SK-N-SH (cell line): Measurements from ENCODE around the gene PSMB11. TPM values are rescaled to one million over a fixed set of nuclear protein-coding genes. Genes with fewer than 3 reads are reported as not detected.

Experiments used
- CTCF ChIA-PET: fragments of 300-600, 350-600 bp; formaldehyde crosslinking; extraction: SDS; loops from one replicate; lab custom pipeline; 2021; lab: Yijun Ruan, JAX
- POLR2A ChIA-PET: fragments of 350-600 bp; sonication (Branson Sonifier 250); formaldehyde crosslinking; extraction: SDS; loops from one replicate; lab custom pipeline; 2020; ENCODE audit warnings: antibody characterized with exemption, inconsistent platforms; lab: Yijun Ruan, JAX
- DNase-seq: peaks from one replicate; pipeline ENCODE4 v3.0.0; 2012
- H2AFZ ChIP-seq: fragments of 200-600 bp; sonication (generic); 2 replicates; pipeline ENCODE4 v1.8.1; 2016; ENCODE audit warnings: antibody characterized with exemption, mild to moderate bottlenecking, low read depth
- H3F3A ChIP-seq: fragments of 200-600 bp; sonication (generic); replicated peaks from 2 replicates; pipeline ENCODE3; 2016; ENCODE audit warnings: antibody characterized with exemption, mild to moderate bottlenecking; ENCODE audit not compliant: insufficient read depth
- H3K27ac ChIP-seq, 2 experiments: fragments of 200-500 bp in 1 of 2; fragments of 200-600 bp in 1 of 2; sonication (Bioruptor generic) in 1 of 2; sonication (generic), shearing (Covaris generic) in 1 of 2; 2 replicates each; pipeline versions ENCODE4 v1.5.1 to v1.6.1; 2014 to 2016; ENCODE audit warnings: low read depth in 2 of 2, inconsistent platforms in 1 of 2, low read length in 1 of 2, mild to moderate bottlenecking in 1 of 2, mixed read lengths in 1 of 2
- H3K27me3 ChIP-seq: fragments of 200-600 bp; sonication (generic), shearing (Covaris generic); 2 replicates; pipeline ENCODE4 v1.6.1; 2016; ENCODE audit warnings: mixed run types; ENCODE audit not compliant: insufficient read depth
- H3K36me3 ChIP-seq, 2 experiments: fragments of 200-500 bp in 1 of 2; fragments of 200-600 bp in 1 of 2; sonication (Bioruptor generic) in 1 of 2; sonication (generic) in 1 of 2; replicated peaks in 1 of 2; 2 replicates each; pipeline versions ENCODE3 to v1.5.1; 2014 to 2016; ENCODE audit warnings: low read length in 1 of 2, mild to moderate bottlenecking in 1 of 2; ENCODE audit not compliant: insufficient read depth in 2 of 2, control insufficient read depth in 1 of 2
- H3K4me1 ChIP-seq, 2 experiments: fragments of 200-500 bp in 1 of 2; fragments of 200-600 bp in 1 of 2; sonication (Bioruptor generic) in 1 of 2; sonication (generic), shearing (Covaris generic) in 1 of 2; 2 replicates each; pipeline versions ENCODE4 v1.5.1 to v1.6.1; 2014 to 2016; ENCODE audit warnings: low read depth in 1 of 2, low read length in 1 of 2, mixed run types in 1 of 2; ENCODE audit not compliant: insufficient read depth in 2 of 2, control insufficient read depth in 1 of 2
- H3K4me2 ChIP-seq: fragments of 200-600 bp; sonication (generic), shearing (Covaris generic); 2 replicates; pipeline ENCODE4 v1.6.1; 2017; ENCODE audit warnings: mixed run types
- H3K4me3 ChIP-seq, 2 experiments: fragments of 200-500 bp in 1 of 2; fragments of 200-600 bp in 1 of 2; sonication (Bioruptor generic) in 1 of 2; sonication (generic), shearing (Covaris generic) in 1 of 2; 2 replicates each; pipeline versions ENCODE4 v1.5.1 to v1.8.1; 2014 to 2016; ENCODE audit warnings: low read depth in 2 of 2, inconsistent platforms in 1 of 2, low read length in 1 of 2, mild to moderate bottlenecking in 1 of 2, mixed read lengths in 1 of 2, moderate library complexity in 1 of 2
- H3K79me2 ChIP-seq: fragments of 200-600 bp; sonication (generic); 2 replicates; pipeline ENCODE4 v1.8.1; 2017; ENCODE audit warnings: mild to moderate bottlenecking; ENCODE audit not compliant: insufficient read depth
- H3K9ac ChIP-seq: fragments of 200-600 bp; sonication (generic); 2 replicates; pipeline ENCODE4 v1.6.1; 2017; ENCODE audit warnings: mixed run types
- H3K9me2 ChIP-seq: fragments of 200-600 bp; sonication (generic); 2 replicates; pipeline ENCODE4 v1.6.1; 2017; ENCODE audit warnings: mixed run types
- H3K9me3 ChIP-seq: fragments of 200-600 bp; sonication (generic); 2 replicates; pipeline ENCODE4 v1.6.1; 2017; ENCODE audit warnings: mixed run types, mild to moderate bottlenecking, moderate library complexity
- H4K20me1 ChIP-seq: fragments of 200-600 bp; sonication (generic); 2 replicates; pipeline ENCODE4 v1.6.1; 2017; ENCODE audit warnings: mild to moderate bottlenecking, mixed run types; ENCODE audit not compliant: insufficient read depth
- CHD2 ChIP-seq: fragments of 150-350 bp; IDR thresholded peaks from 2 replicates; pipeline ENCODE4 v1.6.1; 2018; ENCODE audit warnings: low read length; ENCODE audit not compliant: partially characterized antibody
- CTCF ChIP-seq: fragments of 200-600 bp; sonication (generic); IDR thresholded peaks from 2 replicates; pipeline ENCODE4 v1.6.1; 2017; ENCODE audit warnings: antibody characterized with exemption, mild to moderate bottlenecking, moderate library complexity
- ELF1 ChIP-seq: IDR thresholded peaks from 2 replicates; pipeline ENCODE4 v1.4.0; 2012
- EP300 ChIP-seq, 2 experiments: IDR thresholded peaks; 2 replicates each; pipeline versions ENCODE4 v1.4.0 to v1.6.1; 2012; ENCODE audit warnings: borderline replicate concordance in 1 of 2, low read depth in 1 of 2, low read length in 1 of 2
- EZH2phosphoT487 ChIP-seq: fragments of 200-600 bp; sonication (generic); IDR thresholded peaks from 2 replicates; pipeline ENCODE4 v1.6.1; 2017; ENCODE audit warnings: low read depth, mixed run types, mild to moderate bottlenecking, antibody characterized with exemption, moderate library complexity, borderline replicate concordance
- FOSL2 ChIP-seq: IDR thresholded peaks from 2 replicates; pipeline ENCODE4 v1.4.0; 2012; ENCODE audit warnings: low read depth, mild to moderate bottlenecking, moderate library complexity, borderline replicate concordance
- FOXJ3 ChIP-seq: sonication (generic); formaldehyde crosslinking; IDR thresholded peaks from 2 replicates; pipeline ENCODE4 v1.5.1; 2020; ENCODE audit warnings: mild to moderate bottlenecking, missing genetic modification reagents
- GABPA ChIP-seq: IDR thresholded peaks from 2 replicates; pipeline ENCODE4 v1.4.0; 2012; ENCODE audit warnings: low read depth, mild to moderate bottlenecking
- JUND ChIP-seq: IDR thresholded peaks from 2 replicates; pipeline ENCODE4 v1.4.0; 2012
- MAX ChIP-seq: IDR thresholded peaks from 2 replicates; pipeline ENCODE4 v1.4.0; 2012; ENCODE audit warnings: low read depth
- MEF2A ChIP-seq: IDR thresholded peaks from 2 replicates; pipeline ENCODE4 v1.4.0; 2012; ENCODE audit warnings: low read depth, borderline replicate concordance
- MXI1 ChIP-seq: IDR thresholded peaks from 2 replicates; pipeline ENCODE4 v1.6.1; 2012; ENCODE audit warnings: mild to moderate bottlenecking, low read depth, low read length, improper control_type of control experiment
- NFIC ChIP-seq: IDR thresholded peaks from 2 replicates; pipeline ENCODE4 v1.4.0; 2012; ENCODE audit warnings: borderline replicate concordance
- NRF1 ChIP-seq: IDR thresholded peaks from 2 replicates; pipeline ENCODE4 v1.6.1; 2012; ENCODE audit warnings: low read depth, mild to moderate bottlenecking, low read length
- PBX3 ChIP-seq: IDR thresholded peaks from 2 replicates; pipeline ENCODE4; 2012
- POLR2AphosphoS5 ChIP-seq: IDR thresholded peaks from 2 replicates; pipeline ENCODE4 v1.6.1; 2012; ENCODE audit warnings: low read depth, low read length
- RAD21 ChIP-seq: IDR thresholded peaks from 2 replicates; pipeline ENCODE4 v1.6.1; 2012; ENCODE audit warnings: mild to moderate bottlenecking, low read length
- RCOR1 ChIP-seq: fragments of 150-350 bp; IDR thresholded peaks from 2 replicates; pipeline ENCODE4 v1.6.1; 2017; ENCODE audit warnings: antibody characterized with exemption, low read length
- RXRA ChIP-seq: IDR thresholded peaks from 2 replicates; pipeline ENCODE4 v1.4.0; 2012; ENCODE audit warnings: low read depth, mild to moderate bottlenecking, borderline replicate concordance
- SIN3A ChIP-seq: IDR thresholded peaks from 2 replicates; pipeline ENCODE4 v1.6.1; 2012; ENCODE audit warnings: low read depth, mild to moderate bottlenecking, low read length, moderate library complexity, borderline replicate concordance
- SMC3 ChIP-seq: IDR thresholded peaks from 2 replicates; pipeline ENCODE4 v1.6.1; 2012; ENCODE audit warnings: low read depth, low read length, improper control_type of control experiment
- TAF1 ChIP-seq: IDR thresholded peaks from 2 replicates; pipeline ENCODE4 v1.6.1; 2012; ENCODE audit warnings: low read depth, mild to moderate bottlenecking, low read length, moderate library complexity, borderline replicate concordance
- TCF12 ChIP-seq: IDR thresholded peaks from 2 replicates; pipeline ENCODE4 v1.4.0; 2012
- TEAD4 ChIP-seq: IDR thresholded peaks from 2 replicates; pipeline ENCODE4 v1.4.0; 2012; ENCODE audit warnings: mild to moderate bottlenecking, borderline replicate concordance; ENCODE audit not compliant: insufficient read depth
- USF1 ChIP-seq: IDR thresholded peaks from 2 replicates; pipeline ENCODE4 v1.4.0; 2012; ENCODE audit warnings: low read depth, borderline replicate concordance
- USF2 ChIP-seq: fragments of 150-350 bp; IDR thresholded peaks from 2 replicates; pipeline ENCODE4 v1.6.1; 2017; ENCODE audit warnings: antibody characterized with exemption, low read length, low read depth, borderline replicate concordance
- YY1 ChIP-seq: IDR thresholded peaks from 2 replicates; pipeline ENCODE4 v1.4.0; 2012; ENCODE audit warnings: low read depth, mild to moderate bottlenecking
- WGBS: methylation state at CpG from one replicate; pipeline ENCODE4 v1.1.6; 2017; ENCODE audit warnings: low lambda C conversion rate; 5-methylcytosine and 5-hydroxymethylcytosine counted together
- polyA plus RNA-seq, 3 experiments: library from polyadenylated mRNA; depleted of rRNA; stranded (reverse); fragments of >200 nt; gene quantifications; 2 replicates each; pipeline ENCODE4 v1.2.3, GENCODE V29; 2012

PSMB11 gene
- polyA plus RNA-seq, 1 of the 3 experiments (the other 2 are of a cell fraction) = not detected

- peak overlapping the region; percentile 62 to 90; a peak in 3 of 4 replicates for H3K27ac ChIP-seq
- peak overlapping the region; percentile 99 for H3K4me2 ChIP-seq
- CTCF ChIA-PET = interaction anchor here (0.6 to 33.1 kb wide), 40 partner anchors 11 to 501 kb away, joined by 3 to 1566 read pairs (median 5); partner anchors contain the start of genes ACIN1, AJUBA, C14orf119 and HOMEZ
- POLR2A ChIA-PET = interaction anchor here (0.9 to 3.9 kb wide), 12 partner anchors 11 to 80 kb away, joined by 3 to 33 read pairs (median 6); partner anchors contain the start of genes ACIN1, AJUBA and C14orf119
- H4K20me1 ChIP-seq = no peaks in the 10 kb centered on the region; the same call in 1 of the 2 replicates
- H3K9me3 ChIP-seq = no peaks in the 10 kb centered on the region
- no peaks in the 10 kb centered on the region for H3K9me2 ChIP-seq
- no peaks in the 10 kb centered on the region for H3K27me3 ChIP-seq
- peak; percentile 92 for DNase-seq
- peak overlapping the region; percentile 56; the same call in 1 of the 2 replicates for H3K9ac ChIP-seq
- peaks cover 28 to 39% of the 10 kb centered on the region in 2 experiments for H3K36me3 ChIP-seq
- H3K4me1 ChIP-seq = peaks cover 27 to 28% of the 10 kb centered on the region in 2 experiments; a peak in 3 of 4 replicates
- peaks cover 15% of the 10 kb centered on the region; the same call in 1 of the 2 replicates for H3K79me2 ChIP-seq
- H3F3A ChIP-seq = peaks cover 46% of the 10 kb centered on the region
- 4% methylated on average over 23 of the region's 51 CpGs for WGBS
- H2AFZ ChIP-seq = no peak overlapping the region
- H3K4me3 ChIP-seq = peak overlapping the region; percentile 62 to 82
- no peak; the same call in 1 of the 2 replicates for TF ChIP-seq SIN3A
- no peak for TF ChIP-seq PBX3
- TF ChIP-seq USF1 = no peak
- peak; percentile 89 for TF ChIP-seq SMC3
- TF ChIP-seq ELF1 = no peak
- peak; percentile 78 for TF ChIP-seq POLR2AphosphoS5
- TF ChIP-seq CTCF = peak; percentile 94
- peak; percentile 18; the same call in 1 of the 2 replicates for TF ChIP-seq MXI1
- no peak for TF ChIP-seq USF2
- TF ChIP-seq GABPA = no peak
- no peak for TF ChIP-seq RXRA
- 0 out of 2 replicates have a peak, but pooled peaks have one; percentile 21 for TF ChIP-seq NFIC
- peak; percentile 30; the same call in 1 of the 2 replicates for TF ChIP-seq FOXJ3 (CRISPR knock-in tag)
- TF ChIP-seq TAF1 = no peak
- TF ChIP-seq TCF12 = no peak; the same call in 1 of the 2 replicates
- no peak for TF ChIP-seq JUND
- peak; percentile 71 for TF ChIP-seq CHD2
- no peak for TF ChIP-seq YY1
- peak; percentile 81 for TF ChIP-seq RAD21
- 0 out of 2 replicates have a peak, but pooled peaks have one; percentile 22 for TF ChIP-seq MAX
- no peak for TF ChIP-seq TEAD4
- TF ChIP-seq MEF2A = no peak
- no peak for TF ChIP-seq NRF1
- TF ChIP-seq RCOR1 = 0 out of 2 replicates have a peak, but pooled peaks have one; percentile 12
- TF ChIP-seq EZH2phosphoT487 = no peak
- no peak for TF ChIP-seq FOSL2
- TF ChIP-seq EP300 (IDR thresholded peaks at IDR 0.05; ENCODE audit: borderline replicate concordance in 1 of 2, low read depth in 1 of 2, low read length in 1 of 2) = no peak
These were observed 16.0 kb downstream of the PSMB11 start for GRCh38 chr14:23057757-23058653.
